Transverse colon (tissue), 4 donors: ENCODE measurements around the gene KRTAP5-1. TPM values are rescaled to one million over a fixed set of nuclear protein-coding genes. Genes with fewer than 3 reads are reported as not detected.
A peak's percentile ranks its signal among the peaks of the same experiment; 100 is the strongest.
"Not testable (repeated sequence)": the region's sequence is repeated elsewhere in the genome, so short reads cannot be mapped to it uniquely, and the experiment has no call there.

ENCODE experiments used
- DNase-seq: peaks from one replicate; pipeline ENCODE4 v3.0.0-alpha.2; 2019
- H3K27ac ChIP-seq, 4 donors: fragments of 200-600 bp; sonication (generic); 2 replicates each; pipeline ENCODE4 v1.5.1; 2016 to 2018; ENCODE audit warnings: inconsistent platforms in 4 of 4
- H3K27me3 ChIP-seq: fragments of 200-600 bp; sonication (generic); 2 replicates; pipeline ENCODE4 v1.5.1; 2017; ENCODE audit warnings: inconsistent platforms
- H3K36me3 ChIP-seq, 4 donors: fragments of 200-600 bp; sonication (generic); 2 replicates each; pipeline ENCODE4 v1.5.1; 2017 to 2019; ENCODE audit warnings: inconsistent platforms in 4 of 4
- H3K4me1 ChIP-seq, 4 donors: fragments of 200-600 bp; sonication (generic); 2 replicates each; pipeline ENCODE4 v1.5.1; 2017 to 2020; ENCODE audit warnings: inconsistent platforms in 4 of 4
- H3K4me3 ChIP-seq, 4 donors: fragments of 200-600 bp; sonication (generic); 1 replicate in 1 of 4; 2 replicates in 3 of 4; pipeline versions ENCODE4 v1.5.1 to v1.6.1; 2017 to 2019; ENCODE audit warnings: inconsistent platforms in 4 of 4
- H3K9me3 ChIP-seq, 2 donors: fragments of 200-600 bp; sonication (generic); 2 replicates each; pipeline ENCODE4 v1.5.1; 2017 to 2019; ENCODE audit warnings: inconsistent platforms in 2 of 2
- EP300 ChIP-seq: sonication (generic); formaldehyde crosslinking; IDR thresholded peaks from one replicate; pipeline ENCODE4 v1.6.1; 2017; ENCODE audit warnings: antibody characterized with exemption, low read depth
- POLR2A ChIP-seq: fragments of 450-650 bp; IDR thresholded peaks from one replicate; pipeline ENCODE4 v1.6.1; 2016; ENCODE audit warnings: antibody characterized with exemption, mild to moderate bottlenecking, moderate library complexity
- POLR2AphosphoS5 ChIP-seq, 3 donors: sonication (generic); formaldehyde crosslinking; IDR thresholded peaks; one replicate each; pipeline ENCODE4 v1.6.1; 2016; ENCODE audit warnings: antibody characterized with exemption in 3 of 3
- WGBS, 2 donors: methylation state at CpG; one replicate each; pipeline ENCODE4 v1.1.5; 2018; ENCODE audit warnings: low coverage in 1 of 2; 5-methylcytosine and 5-hydroxymethylcytosine counted together
- in situ Hi-C, 4 donors: fragments of 200-750 bp; cut with MboI; loops; one replicate each; pipeline versions ENCODE4 v1.15.0 to v1.15.1; 2017; ENCODE audit warnings: low sequenced_read_pairs in 3 of 4, low pct_ligation_motif_present in 1 of 4, low pct_unique_long_range_greater_than_20kb in 1 of 4
- intact Hi-C: fragments of 100-400 bp; cut with DNase I; formaldehyde crosslinking; loops from one replicate; pipeline ENCODE4 v1.15.1; 2023; ENCODE audit warnings: low total_unique reads
- total RNA-seq, 4 donors: library from RNA; depleted of rRNA; stranded (reverse); fragments of >200 nt; gene quantifications; one replicate each; pipeline ENCODE4 v1.1.0, GENCODE V29; 2016
- TF ChIP-seq, protein P1 (sequence below), 5 experiments: fragments of 200-600 bp in 3 of 5; fragments of 450-650 bp in 2 of 5; sonication (generic) in 3 of 5; IDR thresholded peaks; 1 replicate in 2 of 5; 2 replicates in 3 of 5; pipeline ENCODE4 v1.5.1; 2016 to 2017; ENCODE audit warnings: antibody characterized with exemption in 5 of 5, inconsistent platforms in 3 of 5, mild to moderate bottlenecking in 2 of 5, moderate library complexity in 1 of 5

Gene KRTAP5-1
- total RNA-seq, 4 donors from 2014 or later, result not detected

- Histone ChIP-seq H3K27me3 (peaks cover 2% of the 10 kb centered on the region), H3K4me1 (peaks cover 0 to 33% (median 20%) of the 10 kb centered on the region in 4 donors), H3K4me3 (no peak overlapping the region), H3K36me3 (no peaks in the 10 kb centered on the region), H3K27ac (peak overlapping the region in 2 of 4 donors; percentile 55 to 90), H3K9me3 (no peaks in the 10 kb centered on the region)
- WGBS, 2 donors, result 84% methylated on average over 6 of the region's 6 CpGs; no CpG with 5 or more reads in 1 of the 2 donors
- no peak for DNase-seq
- in situ Hi-C loops (loop anchor here in 1 of 4 donors (5.0 kb wide), 1 partner anchor 35 kb away; no protein-coding TSS in a partner anchor), intact Hi-C loops (loop anchor here (5.0 kb wide), 1 partner anchor 375 kb away; no protein-coding TSS in a partner anchor)
- no peak for TF ChIP-seq POLR2AphosphoS5 (IDR thresholded peaks at IDR 0.05)
- no peak for TF ChIP-seq POLR2A
- TF ChIP-seq, protein P1, sequence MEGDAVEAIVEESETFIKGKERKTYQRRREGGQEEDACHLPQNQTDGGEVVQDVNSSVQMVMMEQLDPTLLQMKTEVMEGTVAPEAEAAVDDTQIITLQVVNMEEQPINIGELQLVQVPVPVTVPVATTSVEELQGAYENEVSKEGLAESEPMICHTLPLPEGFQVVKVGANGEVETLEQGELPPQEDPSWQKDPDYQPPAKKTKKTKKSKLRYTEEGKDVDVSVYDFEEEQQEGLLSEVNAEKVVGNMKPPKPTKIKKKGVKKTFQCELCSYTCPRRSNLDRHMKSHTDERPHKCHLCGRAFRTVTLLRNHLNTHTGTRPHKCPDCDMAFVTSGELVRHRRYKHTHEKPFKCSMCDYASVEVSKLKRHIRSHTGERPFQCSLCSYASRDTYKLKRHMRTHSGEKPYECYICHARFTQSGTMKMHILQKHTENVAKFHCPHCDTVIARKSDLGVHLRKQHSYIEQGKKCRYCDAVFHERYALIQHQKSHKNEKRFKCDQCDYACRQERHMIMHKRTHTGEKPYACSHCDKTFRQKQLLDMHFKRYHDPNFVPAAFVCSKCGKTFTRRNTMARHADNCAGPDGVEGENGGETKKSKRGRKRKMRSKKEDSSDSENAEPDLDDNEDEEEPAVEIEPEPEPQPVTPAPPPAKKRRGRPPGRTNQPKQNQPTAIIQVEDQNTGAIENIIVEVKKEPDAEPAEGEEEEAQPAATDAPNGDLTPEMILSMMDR (IDR thresholded peaks at IDR 0.05), result no peak
These were observed 8.3 kb downstream of the KRTAP5-1 start for GRCh38 chr11:1576825-1577224.

DNA sequence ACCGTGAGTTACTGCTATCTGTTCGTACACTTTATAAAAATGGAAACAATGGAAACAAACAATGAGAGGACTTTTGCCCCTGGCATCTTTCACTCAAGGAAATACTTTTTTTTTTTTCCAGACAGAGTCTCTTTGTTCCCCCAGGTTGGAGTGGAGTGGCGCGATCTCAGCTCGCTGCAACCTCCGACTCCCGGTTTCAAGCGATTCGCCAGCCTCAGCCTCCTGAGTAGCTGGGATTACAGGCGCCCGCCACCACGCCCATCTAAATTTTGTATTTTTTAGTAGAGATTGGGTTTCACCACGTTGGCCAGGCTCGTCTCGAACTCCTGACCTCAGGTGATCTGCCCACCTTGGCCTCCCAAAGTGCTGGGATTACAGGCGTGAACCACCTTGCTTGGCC lies 9.3 kb downstream of the KRTAP5-1 start:
- WGBS, 2 donors, result 54 to 69% methylated on average over 8 to 16 of the region's 16 CpGs

GRCh38 chr11:1574933-1575242 lies 10.2 kb downstream of the KRTAP5-1 start:
- TF ChIP-seq POLR2A, result no peak
- no peak for TF ChIP-seq EP300
- TF ChIP-seq POLR2AphosphoS5 (IDR thresholded peaks at IDR 0.05), result no peak
- TF ChIP-seq, protein P1 (IDR thresholded peaks at IDR 0.05), result peak in 1 of 5 experiments; percentile 56
- Histone ChIP-seq H3K27ac (peak overlapping the region; percentile 89 to 95 (median 92)), H3K4me3 (peak overlapping the region in 1 of 4 donors; percentile 68), H3K36me3 (no peaks in the 10 kb centered on the region), H3K27me3 (peaks cover 2% of the 10 kb centered on the region), H3K4me1 (peaks cover 9 to 48% (median 35%) of the 10 kb centered on the region in 4 donors), H3K9me3 (no peaks in the 10 kb centered on the region)
- no peak for DNase-seq
- intact Hi-C loops, result loop anchor here (2.0 to 5.0 kb wide), 2 partner anchors 28 to 373 kb away; no protein-coding TSS in a partner anchor
- in situ Hi-C loops, result loop anchor here in 1 of 4 donors (5.0 kb wide), 1 partner anchor 33 kb away; no protein-coding TSS in a partner anchor
- 8 to 11% methylated on average over 6 to 7 of the region's 7 CpGs for WGBS, 2 donors

More for the DNA sequence above, 9.3 kb downstream of the KRTAP5-1 start:
- H3K36me3 ChIP-seq, DNase-seq, H3K9me3 ChIP-seq, H3K27me3 ChIP-seq, H3K4me3 ChIP-seq: not testable (repeated sequence)
- intact Hi-C loops, result loop anchor here (2.0 to 5.0 kb wide), 2 partner anchors 29 to 373 kb away; no protein-coding TSS in a partner anchor
- Histone ChIP-seq H3K27ac (peak overlapping the region; percentile 55 to 94 (median 90)), H3K4me1 (peaks cover 7 to 40% (median 27%) of the 10 kb centered on the region in 4 donors)
- in situ Hi-C loops, result loop anchor here in 1 of 4 donors (5.0 kb wide), 1 partner anchor 33 kb away; no protein-coding TSS in a partner anchor

GRCh38 chr11:1574238-1574932 lies 10.7 kb downstream of the KRTAP5-1 start:
- in situ Hi-C loops (no loop called here), intact Hi-C loops (loop anchor here (2.0 kb wide), 1 partner anchor 28 kb away; no protein-coding TSS in a partner anchor)
- TF ChIP-seq POLR2A (peak; percentile 18), POLR2AphosphoS5 (IDR thresholded peaks at IDR 0.05) (no peak)
- TF ChIP-seq, protein P1 (IDR thresholded peaks at IDR 0.05), result peak in 4 of 5 experiments; percentile 61 to 92 (median 80)
- Histone ChIP-seq H3K27ac (peak overlapping the region; percentile 89 to 95 (median 92)), H3K4me1 (peaks cover 13 to 53% (median 41%) of the 10 kb centered on the region in 4 donors), H3K9me3 (no peaks in the 10 kb centered on the region), H3K4me3 (peak overlapping the region; percentile 42 to 77 (median 60)), H3K27me3 (peaks cover 2% of the 10 kb centered on the region), H3K36me3 (no peaks in the 10 kb centered on the region)
- WGBS, 2 donors, result 3% methylated on average over 31 of the region's 64 CpGs; no CpG with 5 or more reads in 1 of the 2 donors
- DNase-seq, result peak; percentile 77
